Fibroblast of the aortic adventitia (primary cell): ENCODE data around the gene CIROP. TPM values are rescaled to one million over a fixed set of nuclear protein-coding genes. Genes with fewer than 3 reads are reported as not detected.
A peak's percentile ranks its signal among the peaks of the same experiment; 100 is the strongest.

Experiments
- DNase-seq: peaks from one replicate; pipeline ENCODE4 v3.0.0-alpha.2; 2010; ENCODE audit warnings: low read depth
- H3K4me3 ChIP-seq: 2 replicates; pipeline ENCODE4 v1.5.1; 2011; ENCODE audit warnings: low read depth, mild to moderate bottlenecking, control low read depth, low read length, moderate library complexity
- total RNA-seq: library from RNA; depleted of rRNA; stranded (reverse); fragments of >200 nt; gene quantifications from 2 replicates; pipeline ENCODE4 v1.2.3, GENCODE V29; 2012; ENCODE audit warnings: low replicate concordance
- TF ChIP-seq, protein P1 (sequence below): IDR thresholded peaks from 2 replicates; pipeline ENCODE4 v1.5.1; 2011; ENCODE audit warnings: mild to moderate bottlenecking, low read length, control low read depth, inconsistent platforms; ENCODE audit not compliant: insufficient read depth

The CIROP gene
- total RNA-seq, 1 donor: 1.8 TPM

DNA sequence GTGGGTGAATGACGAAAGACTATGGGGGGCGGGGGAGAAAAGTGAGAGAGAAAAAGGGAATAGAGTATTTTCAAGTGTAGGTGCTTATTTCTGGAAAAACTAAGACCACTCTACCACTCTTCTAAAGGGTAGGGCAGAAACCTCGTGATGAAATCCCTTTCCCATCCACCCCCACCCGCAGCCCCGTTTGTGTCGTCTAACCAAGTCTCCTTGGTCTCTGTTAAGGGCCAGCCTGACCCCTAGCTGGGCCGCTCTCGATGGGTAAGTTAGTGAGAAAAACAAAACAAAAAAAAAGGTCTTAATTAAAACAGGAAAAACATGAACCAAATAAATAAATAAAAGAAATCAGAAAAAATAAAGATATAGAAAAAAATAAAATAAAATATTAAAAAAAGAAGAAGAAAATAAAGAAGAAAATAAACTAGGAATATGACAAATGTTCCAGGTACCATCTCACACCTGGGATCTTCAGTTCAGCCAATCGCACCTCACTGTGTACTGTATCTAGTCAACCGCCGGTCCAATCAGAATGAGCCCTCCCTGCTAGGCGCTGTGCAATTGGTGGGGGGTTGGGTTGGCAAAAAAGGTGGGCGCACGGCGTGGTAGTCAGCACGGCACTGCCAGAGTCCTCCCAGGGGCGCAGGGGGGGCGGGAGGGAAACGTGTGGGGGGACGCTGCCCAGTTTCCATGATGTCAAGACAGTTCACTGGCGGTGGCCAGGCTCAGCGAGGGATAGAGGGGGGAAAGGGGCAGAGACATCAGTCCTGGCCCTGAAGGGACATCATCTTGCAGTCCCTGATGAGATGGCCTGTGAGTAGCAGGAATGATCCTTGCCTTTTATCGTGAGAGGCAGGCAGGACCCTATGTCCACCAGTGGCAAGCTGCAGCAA is 37.7 kb downstream of the CIROP start:
- TF ChIP-seq, protein P1, sequence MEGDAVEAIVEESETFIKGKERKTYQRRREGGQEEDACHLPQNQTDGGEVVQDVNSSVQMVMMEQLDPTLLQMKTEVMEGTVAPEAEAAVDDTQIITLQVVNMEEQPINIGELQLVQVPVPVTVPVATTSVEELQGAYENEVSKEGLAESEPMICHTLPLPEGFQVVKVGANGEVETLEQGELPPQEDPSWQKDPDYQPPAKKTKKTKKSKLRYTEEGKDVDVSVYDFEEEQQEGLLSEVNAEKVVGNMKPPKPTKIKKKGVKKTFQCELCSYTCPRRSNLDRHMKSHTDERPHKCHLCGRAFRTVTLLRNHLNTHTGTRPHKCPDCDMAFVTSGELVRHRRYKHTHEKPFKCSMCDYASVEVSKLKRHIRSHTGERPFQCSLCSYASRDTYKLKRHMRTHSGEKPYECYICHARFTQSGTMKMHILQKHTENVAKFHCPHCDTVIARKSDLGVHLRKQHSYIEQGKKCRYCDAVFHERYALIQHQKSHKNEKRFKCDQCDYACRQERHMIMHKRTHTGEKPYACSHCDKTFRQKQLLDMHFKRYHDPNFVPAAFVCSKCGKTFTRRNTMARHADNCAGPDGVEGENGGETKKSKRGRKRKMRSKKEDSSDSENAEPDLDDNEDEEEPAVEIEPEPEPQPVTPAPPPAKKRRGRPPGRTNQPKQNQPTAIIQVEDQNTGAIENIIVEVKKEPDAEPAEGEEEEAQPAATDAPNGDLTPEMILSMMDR: no peak

DNA sequence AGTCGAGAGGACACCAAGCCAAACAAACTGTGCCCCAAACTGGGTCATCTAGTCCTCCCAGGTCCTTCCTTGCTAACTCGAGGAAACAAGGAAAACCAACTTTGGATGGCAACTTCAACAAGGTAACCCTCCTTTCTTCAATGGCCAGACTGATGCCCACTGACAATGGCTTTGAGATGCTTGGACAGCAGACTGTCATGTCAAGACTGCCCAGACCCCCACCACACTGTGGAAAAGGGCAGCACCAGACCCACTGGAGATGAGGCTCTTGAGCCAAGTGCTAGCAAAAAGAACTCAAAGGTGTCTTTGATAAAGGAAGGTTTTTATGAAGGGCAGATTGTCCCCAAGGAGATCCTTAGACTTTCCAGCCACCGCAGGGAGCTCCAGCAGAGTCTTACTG is 38.4 kb downstream of the CIROP start:
- no peak overlapping the region for H3K4me3 ChIP-seq
- no peak for DNase-seq
- TF ChIP-seq, protein P1: no peak

More for the DNA sequence above, 37.7 kb downstream of the CIROP start:
- DNase-seq: no peak
- H3K4me3 ChIP-seq: no peak overlapping the region

DNA sequence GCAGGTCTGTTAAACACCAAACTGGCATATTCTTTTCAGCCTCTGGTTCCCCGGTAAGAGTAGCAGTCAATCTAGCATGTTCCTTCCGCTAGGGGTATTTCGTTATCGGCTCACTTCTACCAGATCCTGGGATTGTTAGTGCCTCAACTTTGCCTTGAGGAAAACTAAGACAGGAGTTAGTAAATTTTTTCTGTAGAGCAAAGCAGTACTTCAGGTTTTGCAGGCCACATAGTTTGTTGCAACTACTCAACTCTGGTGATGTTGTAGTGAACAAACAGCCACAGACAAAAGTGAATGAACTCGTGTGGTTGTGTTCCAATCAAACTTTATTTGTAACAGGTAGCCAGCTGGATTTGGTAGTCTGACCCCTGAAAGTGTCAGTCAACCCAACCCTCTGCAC is 41.2 kb downstream of the CIROP start:
- no peak for DNase-seq
- TF ChIP-seq, protein P1: no peak
- no peak overlapping the region for H3K4me3 ChIP-seq

DNA sequence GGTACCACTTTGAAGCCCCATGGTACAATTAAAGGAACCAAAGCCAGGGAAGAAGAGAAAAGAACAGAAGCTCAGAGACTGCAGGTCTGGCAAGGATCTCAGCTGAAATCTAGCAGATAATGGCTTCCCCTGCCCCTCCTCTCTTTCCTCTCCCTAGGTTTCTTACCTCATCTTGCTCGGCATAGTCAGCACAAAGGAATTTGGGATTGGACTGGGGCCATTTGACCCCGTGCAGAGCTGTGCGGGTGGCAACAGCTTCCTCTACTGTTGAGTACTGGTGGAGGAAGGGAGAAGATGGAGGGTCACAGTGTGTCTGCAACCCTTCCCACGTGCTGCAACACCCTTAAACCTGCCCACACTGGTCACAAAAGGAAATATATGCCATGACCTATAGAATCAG is 42.8 kb downstream of the CIROP start:
- no peak overlapping the region for H3K4me3 ChIP-seq
- DNase-seq: peak; percentile 94
- TF ChIP-seq, protein P1: no peak

DNA sequence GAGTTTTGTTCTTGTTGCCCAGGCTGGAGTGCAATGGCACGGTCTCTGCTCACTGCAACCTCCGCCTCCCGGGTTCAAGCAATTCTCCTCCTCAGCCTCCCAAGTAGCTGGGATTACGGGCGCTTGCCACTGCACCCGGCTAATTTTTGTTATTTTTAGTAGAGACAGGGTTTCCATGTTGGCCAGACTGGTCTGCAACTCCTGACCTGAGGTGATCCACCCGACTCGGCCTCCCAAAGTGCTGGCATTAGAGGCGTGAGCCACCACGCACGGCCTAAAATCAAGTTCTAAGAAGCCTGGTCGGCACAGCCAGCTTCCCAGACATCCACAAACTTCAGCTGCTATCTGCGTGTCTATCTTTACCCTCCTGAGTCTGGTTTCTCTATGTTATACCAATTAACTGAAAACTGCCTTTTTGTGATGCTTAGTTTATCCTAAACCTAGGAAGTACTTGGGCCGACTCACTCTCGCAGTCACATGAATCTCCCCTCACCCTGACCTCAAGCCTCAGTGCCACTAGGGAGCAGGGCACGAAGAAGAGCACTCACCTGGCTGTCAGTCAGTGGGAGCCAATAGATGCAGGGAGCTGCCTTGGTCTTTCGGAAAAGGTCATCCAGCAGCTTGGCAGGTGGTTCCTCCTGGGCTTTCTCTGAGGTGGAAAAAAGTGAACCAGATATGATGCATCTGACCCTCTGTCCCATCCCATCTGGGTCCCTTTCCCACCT is 44.1 kb downstream of the CIROP start:
- no peak for DNase-seq
- TF ChIP-seq, protein P1: no peak
- no peak overlapping the region for H3K4me3 ChIP-seq

DNA sequence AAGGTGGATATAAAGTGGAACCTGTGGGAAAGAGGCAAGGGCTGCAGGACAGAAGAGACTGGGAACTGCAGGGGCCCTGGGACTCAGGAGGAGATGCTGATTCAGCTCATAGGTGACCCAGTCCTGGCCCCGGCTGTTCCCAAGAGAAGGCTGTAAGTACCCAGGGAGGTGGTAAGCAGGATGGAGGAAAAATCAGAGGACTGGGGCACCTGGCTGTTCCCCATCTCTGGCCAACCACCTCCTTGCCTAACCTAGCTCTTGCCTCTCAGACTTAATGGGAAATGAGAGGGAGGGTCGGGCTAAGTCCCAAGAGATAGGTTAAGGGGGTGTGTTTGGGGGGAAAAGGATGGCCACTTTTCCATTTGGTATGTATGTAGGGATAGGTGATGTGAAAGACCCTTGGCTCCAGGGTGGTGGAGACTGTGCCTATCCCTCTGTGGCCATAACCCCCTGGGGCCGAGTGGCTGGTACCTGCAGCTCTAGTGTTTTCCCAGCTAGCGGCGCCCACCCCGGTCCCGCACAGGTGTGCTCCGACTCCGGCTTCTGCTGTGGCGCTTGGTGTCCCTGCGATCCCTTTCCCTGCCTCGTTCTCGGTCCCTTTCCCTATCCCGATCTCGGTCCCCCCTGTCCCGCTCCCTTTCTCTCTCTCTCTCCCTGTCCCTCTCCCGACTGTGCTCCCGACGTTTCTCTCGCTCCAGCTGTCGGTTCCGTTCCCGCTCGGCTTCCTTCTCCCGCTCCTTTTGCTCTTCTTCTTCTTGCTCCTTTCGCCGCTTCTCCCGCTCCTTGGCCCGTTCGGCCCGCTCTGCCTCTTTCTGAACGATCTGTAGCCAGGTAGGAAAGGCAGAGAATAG is 45.9 kb downstream of the CIROP start:
- no peak for DNase-seq
- H3K4me3 ChIP-seq: no peak overlapping the region
- TF ChIP-seq, protein P1: no peak
